Breast epithelium (tissue), 4 donors: ENCODE data around the gene SERBP1. TPM values are rescaled to one million over a fixed set of nuclear protein-coding genes. Genes with fewer than 3 reads are reported as not detected.
"Not testable (repeated sequence)": the region's sequence is repeated elsewhere in the genome, so short reads cannot be mapped to it uniquely, and the experiment has no call there.

Experiments used
- DNase-seq, 2 donors: peaks; one replicate each; pipeline ENCODE4 v3.0.0-alpha.2; 2019; ENCODE audit warnings: low spot score in 2 of 2
- H3K27ac ChIP-seq, 2 donors: fragments of 200-600 bp; sonication (generic) in 1 of 2; one replicate each; pipeline ENCODE4 v1.5.1; 2016 to 2019; ENCODE audit warnings: mild to moderate bottlenecking in 1 of 2
- H3K27me3 ChIP-seq, 2 donors: fragments of 200-600 bp; sonication (generic) in 1 of 2; one replicate each; pipeline versions ENCODE4 v1.5.1 to v1.6.0; 2017 to 2019; ENCODE audit warnings: control low read depth in 1 of 2, mild to moderate bottlenecking in 1 of 2
- H3K36me3 ChIP-seq: fragments of 200-600 bp; one replicate; pipeline ENCODE4 v1.5.1; 2019
- H3K4me1 ChIP-seq, 2 donors: fragments of 200-600 bp; sonication (generic); one replicate each; pipeline ENCODE4 v1.5.1; 2016 to 2019; ENCODE audit warnings: control low read depth in 1 of 2
- H3K4me3 ChIP-seq, 3 donors: fragments of 200-600 bp; sonication (generic); 1 replicate in 2 of 3; 2 replicates in 1 of 3; pipeline ENCODE4 v1.5.1; 2016 to 2019; ENCODE audit warnings: mild to moderate bottlenecking in 3 of 3, moderate library complexity in 2 of 3
- H3K9me3 ChIP-seq, 2 donors: fragments of 200-600 bp; sonication (generic) in 1 of 2; one replicate each; pipeline ENCODE4 v1.5.1; 2016 to 2019; ENCODE audit warnings: control low read depth in 1 of 2
- CTCF ChIP-seq, 3 donors: fragments of 450-650 bp; IDR thresholded peaks; one replicate each; pipeline ENCODE4 v1.5.1; 2016 to 2017; ENCODE audit warnings: antibody characterized with exemption in 3 of 3, mild to moderate bottlenecking in 3 of 3, moderate library complexity in 3 of 3
- POLR2A ChIP-seq: fragments of 450-650 bp; IDR thresholded peaks from one replicate; pipeline ENCODE4 v1.6.1; 2016; ENCODE audit warnings: antibody characterized with exemption, mild to moderate bottlenecking, moderate library complexity
- POLR2AphosphoS5 ChIP-seq, 3 donors: sonication (generic); formaldehyde crosslinking; IDR thresholded peaks; one replicate each; pipeline ENCODE4 v1.6.1; 2017; ENCODE audit warnings: antibody characterized with exemption in 3 of 3
- intact Hi-C: fragments of 100-400 bp; cut with DNase I; formaldehyde crosslinking; loops from one replicate; pipeline ENCODE4 v1.15.1; 2023; ENCODE audit warnings: low total_unique reads
- total RNA-seq, 3 donors: library from RNA; depleted of rRNA; stranded (reverse); fragments of >200 nt; gene quantifications; one replicate each; pipeline ENCODE4 v1.1.0, GENCODE V29; 2016

Gene SERBP1
- total RNA-seq, 3 donors from 2014 or later = 181 to 266 (median 218) TPM

GRCh38 chr1:67451815-67452214, 21.6 kb upstream of the SERBP1 start:
- Histone ChIP-seq H3K27me3 (no peaks in the 10 kb centered on the region), H3K4me3 (no peak overlapping the region), H3K4me1 (no peaks in the 10 kb centered on the region), H3K36me3 (no peaks in the 10 kb centered on the region), H3K27ac (no peak overlapping the region), H3K9me3 (no peaks in the 10 kb centered on the region)
- DNase-seq = no peak
- intact Hi-C loops = no loop called here
- no peak for TF ChIP-seq POLR2A
- TF ChIP-seq CTCF (IDR thresholded peaks at IDR 0.05) = no peak
- TF ChIP-seq POLR2AphosphoS5 (IDR thresholded peaks at IDR 0.05) = no peak

- Histone ChIP-seq H3K4me3 (no peak overlapping the region), H3K4me1 (no peaks in the 10 kb centered on the region), H3K27ac (no peak overlapping the region), H3K9me3 (no peaks in the 10 kb centered on the region), H3K36me3 (no peaks in the 10 kb centered on the region), H3K27me3 (no peaks in the 10 kb centered on the region)
- intact Hi-C loops = no loop called here
- no peak for DNase-seq
- TF ChIP-seq POLR2AphosphoS5 (IDR thresholded peaks at IDR 0.05) (no peak), CTCF (IDR thresholded peaks at IDR 0.05) (no peak), POLR2A (no peak)
These were observed 21.2 kb upstream of the SERBP1 start for GRCh38 chr1:67451356-67451755.

- Histone ChIP-seq H3K4me3 (no peak overlapping the region), H3K4me1 (no peaks in the 10 kb centered on the region), H3K36me3 (no peaks in the 10 kb centered on the region), H3K9me3 (no peaks in the 10 kb centered on the region), H3K27me3 (no peaks in the 10 kb centered on the region), H3K27ac (no peak overlapping the region)
- intact Hi-C loops = no loop called here
- no peak for DNase-seq
- TF ChIP-seq CTCF (IDR thresholded peaks at IDR 0.05) (no peak), POLR2AphosphoS5 (IDR thresholded peaks at IDR 0.05) (no peak), POLR2A (no peak)
These were observed 16.7 kb upstream of the SERBP1 start for GRCh38 chr1:67446893-67447292.

- intact Hi-C loops, DNase-seq, H3K36me3 ChIP-seq, H3K4me1 ChIP-seq, H3K4me3 ChIP-seq, H3K27me3 ChIP-seq, H3K9me3 ChIP-seq, H3K27ac ChIP-seq: not testable (repeated sequence)
These were observed 15.8 kb upstream of the SERBP1 start for GRCh38 chr1:67446014-67446413.

- DNase-seq = no peak
- no peaks in the 10 kb centered on the region for H3K36me3 ChIP-seq
- H3K27me3 ChIP-seq = no peaks in the 10 kb centered on the region
- no peak overlapping the region for H3K4me3 ChIP-seq
- intact Hi-C loops = no loop called here
- no peaks in the 10 kb centered on the region for H3K9me3 ChIP-seq
- peaks cover 0 to 10% of the 10 kb centered on the region in 2 donors for H3K4me1 ChIP-seq
- no peak overlapping the region for H3K27ac ChIP-seq
- TF ChIP-seq CTCF (IDR thresholded peaks at IDR 0.05) (no peak), POLR2AphosphoS5 (IDR thresholded peaks at IDR 0.05) (no peak), POLR2A (no peak)
These were observed 11.6 kb upstream of the SERBP1 start for GRCh38 chr1:67441739-67442281.

GRCh38 chr1:67441183-67441582, 11.0 kb upstream of the SERBP1 start:
- no peak for DNase-seq
- H3K4me1 ChIP-seq = peaks cover 0 to 10% of the 10 kb centered on the region in 2 donors
- H3K4me3 ChIP-seq = no peak overlapping the region
- no peaks in the 10 kb centered on the region for H3K36me3 ChIP-seq
- TF ChIP-seq CTCF (IDR thresholded peaks at IDR 0.05) = no peak
- TF ChIP-seq POLR2AphosphoS5 (IDR thresholded peaks at IDR 0.05) = no peak
- TF ChIP-seq POLR2A = no peak
- intact Hi-C loops = no loop called here
- H3K27me3 ChIP-seq = no peaks in the 10 kb centered on the region
- no peaks in the 10 kb centered on the region for H3K9me3 ChIP-seq
- peak overlapping the region in 1 of 2 donors; percentile 29 for H3K27ac ChIP-seq
